ENCODE results near the gene CASK.

DNA sequence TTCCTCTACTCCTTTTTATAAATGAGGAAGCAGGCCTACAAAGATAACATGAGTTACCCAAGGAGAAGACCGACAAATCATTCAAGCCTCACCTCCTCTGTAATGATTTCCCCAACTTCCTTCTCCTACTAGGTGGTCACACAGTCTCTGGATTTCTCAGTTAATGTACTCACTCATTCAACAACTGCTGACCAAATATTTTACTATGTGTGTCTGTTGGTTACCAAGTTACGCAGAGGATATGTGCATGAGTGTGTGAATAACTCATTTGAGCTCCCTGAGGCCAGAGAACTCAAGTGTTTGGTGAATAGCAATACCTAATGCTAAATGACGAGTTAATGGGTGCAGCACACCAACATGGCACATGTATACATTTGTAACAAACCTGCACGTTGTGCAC lies 10.4 kb downstream of the CASK start:
- no peak for TF ChIP-seq EZH2phosphoT487 (IDR thresholded peaks at IDR 0.05; ENCODE audit: borderline replicate concordance, low read length)
- TF ChIP-seq, protein P1, sequence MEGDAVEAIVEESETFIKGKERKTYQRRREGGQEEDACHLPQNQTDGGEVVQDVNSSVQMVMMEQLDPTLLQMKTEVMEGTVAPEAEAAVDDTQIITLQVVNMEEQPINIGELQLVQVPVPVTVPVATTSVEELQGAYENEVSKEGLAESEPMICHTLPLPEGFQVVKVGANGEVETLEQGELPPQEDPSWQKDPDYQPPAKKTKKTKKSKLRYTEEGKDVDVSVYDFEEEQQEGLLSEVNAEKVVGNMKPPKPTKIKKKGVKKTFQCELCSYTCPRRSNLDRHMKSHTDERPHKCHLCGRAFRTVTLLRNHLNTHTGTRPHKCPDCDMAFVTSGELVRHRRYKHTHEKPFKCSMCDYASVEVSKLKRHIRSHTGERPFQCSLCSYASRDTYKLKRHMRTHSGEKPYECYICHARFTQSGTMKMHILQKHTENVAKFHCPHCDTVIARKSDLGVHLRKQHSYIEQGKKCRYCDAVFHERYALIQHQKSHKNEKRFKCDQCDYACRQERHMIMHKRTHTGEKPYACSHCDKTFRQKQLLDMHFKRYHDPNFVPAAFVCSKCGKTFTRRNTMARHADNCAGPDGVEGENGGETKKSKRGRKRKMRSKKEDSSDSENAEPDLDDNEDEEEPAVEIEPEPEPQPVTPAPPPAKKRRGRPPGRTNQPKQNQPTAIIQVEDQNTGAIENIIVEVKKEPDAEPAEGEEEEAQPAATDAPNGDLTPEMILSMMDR (IDR thresholded peaks at IDR 0.05; ENCODE audit: low read depth, low read length, poor library complexity, severe bottlenecking): no peak
